Measurements from ENCODE around the gene PRSS12. TPM values are rescaled to one million over a fixed set of nuclear protein-coding genes. Genes with fewer than 3 reads are reported as not detected.
A peak's percentile ranks its signal among the peaks of the same experiment; 100 is the strongest.

The PRSS12 gene
- total and polyA plus RNA-seq, 2 donors from 2014 or later: 0.54 to 1.1 TPM

DNA sequence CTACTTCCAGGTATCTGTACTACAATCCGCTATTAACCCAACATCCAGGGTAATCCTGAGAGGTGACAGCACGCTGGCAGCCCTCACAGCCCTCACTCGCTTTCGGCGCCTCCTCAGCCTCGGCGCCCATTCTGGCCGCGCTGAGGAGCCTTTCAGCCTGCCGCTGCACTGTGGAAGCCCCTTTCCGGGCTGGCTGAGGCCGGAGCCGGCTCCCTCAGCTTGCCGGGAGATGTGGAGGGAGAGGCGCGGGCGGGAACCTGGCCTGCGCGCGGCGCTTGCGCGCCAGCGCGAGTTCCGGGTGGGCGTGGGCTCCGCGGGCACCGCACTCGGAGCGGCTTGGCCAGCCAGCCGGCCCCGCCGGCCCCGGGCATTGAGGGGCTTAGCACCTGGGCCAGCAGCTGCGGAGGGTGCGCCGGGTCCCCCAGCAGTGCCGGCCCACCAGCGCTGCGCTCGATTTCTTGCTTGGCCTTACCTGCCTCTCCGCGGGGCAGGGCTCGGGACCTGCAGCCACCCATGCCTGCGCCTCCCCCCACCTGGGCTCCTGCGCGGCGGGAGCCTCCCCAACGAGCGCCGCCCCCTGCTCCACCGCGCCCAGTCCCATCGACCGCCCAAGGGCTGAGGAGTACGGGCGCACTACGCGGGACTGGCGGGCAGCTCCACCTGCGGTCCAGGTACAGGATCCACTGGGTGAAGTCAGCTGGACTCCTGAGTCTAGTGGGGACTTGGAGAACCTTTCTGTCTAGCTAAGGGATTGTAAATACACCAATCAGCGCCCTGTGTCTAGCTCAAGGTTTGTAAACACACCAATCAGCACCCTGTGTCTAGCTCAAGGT lies 87.3 kb downstream of the PRSS12 start:
- intact Hi-C loops (cut with DNase I): no loop called here
- DNase-seq (peak; percentile 72 to 80 (median 74)), FAIRE-seq (no peak)
- no peaks in the 10 kb centered on the region for H3K36me3 ChIP-seq (ENCODE audit: control insufficient read depth in 2 of 3, insufficient read depth in 3 of 3, low read length in 3 of 3)
- H3K4me3 ChIP-seq (ENCODE audit: low read length in 3 of 3): peak overlapping the region; percentile 50 to 61 (median 57)
- H3K27ac ChIP-seq (ENCODE audit: low read depth in 2 of 2, low read length in 2 of 2): no peak overlapping the region
- TF ChIP-seq, protein P1, sequence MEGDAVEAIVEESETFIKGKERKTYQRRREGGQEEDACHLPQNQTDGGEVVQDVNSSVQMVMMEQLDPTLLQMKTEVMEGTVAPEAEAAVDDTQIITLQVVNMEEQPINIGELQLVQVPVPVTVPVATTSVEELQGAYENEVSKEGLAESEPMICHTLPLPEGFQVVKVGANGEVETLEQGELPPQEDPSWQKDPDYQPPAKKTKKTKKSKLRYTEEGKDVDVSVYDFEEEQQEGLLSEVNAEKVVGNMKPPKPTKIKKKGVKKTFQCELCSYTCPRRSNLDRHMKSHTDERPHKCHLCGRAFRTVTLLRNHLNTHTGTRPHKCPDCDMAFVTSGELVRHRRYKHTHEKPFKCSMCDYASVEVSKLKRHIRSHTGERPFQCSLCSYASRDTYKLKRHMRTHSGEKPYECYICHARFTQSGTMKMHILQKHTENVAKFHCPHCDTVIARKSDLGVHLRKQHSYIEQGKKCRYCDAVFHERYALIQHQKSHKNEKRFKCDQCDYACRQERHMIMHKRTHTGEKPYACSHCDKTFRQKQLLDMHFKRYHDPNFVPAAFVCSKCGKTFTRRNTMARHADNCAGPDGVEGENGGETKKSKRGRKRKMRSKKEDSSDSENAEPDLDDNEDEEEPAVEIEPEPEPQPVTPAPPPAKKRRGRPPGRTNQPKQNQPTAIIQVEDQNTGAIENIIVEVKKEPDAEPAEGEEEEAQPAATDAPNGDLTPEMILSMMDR (IDR thresholded peaks at IDR 0.05; ENCODE audit: borderline replicate concordance, extremely low read depth, insufficient read depth): no peak
- no peaks in the 10 kb centered on the region for H3K4me1 ChIP-seq (ENCODE audit: control insufficient read depth in 2 of 3, insufficient read depth in 2 of 3, low read depth in 1 of 3, low read length in 3 of 3)
- H3K27me3 ChIP-seq (ENCODE audit: control insufficient read depth, insufficient read depth, low read length): no peaks in the 10 kb centered on the region
- no peak overlapping the region for H3K9ac ChIP-seq (ENCODE audit: low read length in 3 of 3)
- no peaks in the 10 kb centered on the region for H3K9me3 ChIP-seq (ENCODE audit: control insufficient read depth in 2 of 3, insufficient read depth in 1 of 3, low read length in 3 of 3)

DNA sequence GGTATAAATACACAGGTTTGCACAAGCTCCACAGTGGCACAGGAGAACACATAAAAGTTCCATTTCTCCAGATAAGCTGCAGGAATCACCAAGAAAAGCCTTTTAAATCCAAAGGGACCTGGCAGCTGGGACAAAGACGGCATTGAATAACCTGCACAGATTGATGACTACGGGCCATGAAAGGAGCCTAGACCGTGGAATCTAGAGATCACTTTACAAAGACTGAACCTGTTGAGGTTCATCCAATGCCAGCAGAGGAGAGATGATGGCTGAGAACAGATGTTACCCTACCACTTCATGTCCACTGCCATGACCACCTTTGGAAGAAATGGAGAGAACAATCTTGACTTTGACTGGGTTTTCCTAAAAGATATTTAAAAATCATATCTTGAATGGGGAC lies 88.7 kb downstream of the PRSS12 start:
- TF ChIP-seq, protein P1 (IDR thresholded peaks at IDR 0.05; ENCODE audit: borderline replicate concordance, extremely low read depth, insufficient read depth): no peak
- Histone ChIP-seq H3K4me1 (ENCODE audit: control insufficient read depth in 2 of 3, insufficient read depth in 2 of 3, low read depth in 1 of 3, low read length in 3 of 3) (no peaks in the 10 kb centered on the region), H3K9me3 (ENCODE audit: control insufficient read depth in 2 of 3, insufficient read depth in 1 of 3, low read length in 3 of 3) (no peaks in the 10 kb centered on the region), H3K36me3 (ENCODE audit: control insufficient read depth in 2 of 3, insufficient read depth in 3 of 3, low read length in 3 of 3) (no peaks in the 10 kb centered on the region), H3K4me3 (ENCODE audit: low read length in 3 of 3) (no peak overlapping the region), H3K27me3 (ENCODE audit: control insufficient read depth, insufficient read depth, low read length) (no peaks in the 10 kb centered on the region), H3K27ac (ENCODE audit: low read depth in 2 of 2, low read length in 2 of 2) (no peak overlapping the region), H3K9ac (ENCODE audit: low read length in 3 of 3) (no peak overlapping the region)
- intact Hi-C loops (cut with DNase I): no loop called here
- no peak for DNase-seq
- FAIRE-seq: no peak

GRCh38 chr4:118260309-118260708 lies 92.5 kb downstream of the PRSS12 start:
- Histone ChIP-seq H3K4me1 (ENCODE audit: control insufficient read depth in 2 of 3, insufficient read depth in 2 of 3, low read depth in 1 of 3, low read length in 3 of 3) (no peaks in the 10 kb centered on the region), H3K27me3 (ENCODE audit: control insufficient read depth, insufficient read depth, low read length) (no peaks in the 10 kb centered on the region), H3K9ac (ENCODE audit: low read length in 3 of 3) (no peak overlapping the region), H3K27ac (ENCODE audit: low read depth in 2 of 2, low read length in 2 of 2) (no peak overlapping the region), H3K4me3 (ENCODE audit: low read length in 3 of 3) (no peak overlapping the region), H3K9me3 (ENCODE audit: control insufficient read depth in 2 of 3, insufficient read depth in 1 of 3, low read length in 3 of 3) (no peaks in the 10 kb centered on the region), H3K36me3 (ENCODE audit: control insufficient read depth in 2 of 3, insufficient read depth in 3 of 3, low read length in 3 of 3) (no peaks in the 10 kb centered on the region)
- TF ChIP-seq, protein P1 (IDR thresholded peaks at IDR 0.05; ENCODE audit: borderline replicate concordance, extremely low read depth, insufficient read depth): no peak
- FAIRE-seq: no peak
- intact Hi-C loops (cut with DNase I): no loop called here
- DNase-seq: no peak

Measured in kidney (tissue), 14 donors.